ENCODE results near the gene TAS2R31.

DNA sequence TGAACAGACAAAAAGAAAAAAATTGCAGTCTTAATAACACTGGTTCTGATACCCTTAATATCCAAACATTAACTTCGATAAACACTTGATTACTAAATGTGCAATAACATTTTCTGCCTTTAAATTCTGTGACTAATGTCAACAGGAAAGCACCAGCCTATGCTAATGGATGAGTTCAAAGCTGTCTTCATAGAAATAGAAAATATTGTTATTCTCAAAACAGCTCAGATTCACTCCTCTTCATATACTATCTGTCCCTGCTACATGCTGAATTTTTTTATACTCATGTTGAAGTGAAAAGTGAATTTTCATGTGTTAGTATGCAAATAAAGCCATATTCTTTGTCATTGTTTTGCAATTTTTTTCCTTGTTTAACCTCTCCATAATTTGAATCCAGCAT lies 47.0 kb upstream of the TAS2R31 start:
- TF ChIP-seq OSR1 (CRISPR knock-in tag; IDR thresholded peaks at IDR 0.05) (no peak), ARNTL (CRISPR knock-in tag; IDR thresholded peaks at IDR 0.05; ENCODE audit: borderline replicate concordance, low read depth) (no peak), RARB (CRISPR knock-in tag; IDR thresholded peaks at IDR 0.05) (no peak), ISL1 (CRISPR knock-in tag; IDR thresholded peaks at IDR 0.05) (no peak), ESRRG (CRISPR knock-in tag; IDR thresholded peaks at IDR 0.05) (no peak), PPARA (CRISPR knock-in tag; IDR thresholded peaks at IDR 0.05; ENCODE audit: borderline replicate concordance) (no peak)

All from SK-N-SH treated with all-trans-retinoic acid at 6 μM for 48 hours (cell line).